PFSK-1 (cell line): ENCODE measurements around the gene LRRC4C. TPM values are rescaled to one million over a fixed set of nuclear protein-coding genes. Genes with fewer than 3 reads are reported as not detected.

ENCODE experiments used
- FOXP2 ChIP-seq: optimal IDR thresholded peaks from 2 replicates; pipeline ENCODE3; 2011; ENCODE audit warnings: borderline replicate concordance, control low read depth, inconsistent platforms; ENCODE audit not compliant: insufficient read depth; ENCODE audit errors: extremely low read length, extremely low read depth
- POLR2AphosphoS5 ChIP-seq: IDR thresholded peaks from 2 replicates; pipeline ENCODE4 v1.6.1; 2012; ENCODE audit warnings: low read depth, mild to moderate bottlenecking, control low read depth, low read length, moderate library complexity
- SIN3A ChIP-seq: IDR thresholded peaks from 2 replicates; pipeline ENCODE4 v1.6.1; 2012; ENCODE audit warnings: mild to moderate bottlenecking, low read length, moderate library complexity, borderline replicate concordance; ENCODE audit not compliant: insufficient read depth
- TAF1 ChIP-seq: IDR thresholded peaks from 2 replicates; pipeline ENCODE4 v1.6.1; 2012; ENCODE audit warnings: low read length, control low read depth, borderline replicate concordance; ENCODE audit not compliant: insufficient read depth
- polyA plus RNA-seq: library from polyadenylated mRNA; unstranded; fragments of >200 nt; gene quantifications from one replicate; pipeline ENCODE4 v1.2.1, GENCODE V29; 2012; ENCODE audit warnings: low read depth, missing spikeins; ENCODE audit not compliant: insufficient read length
- TF ChIP-seq, protein P1 (sequence below), 2 experiments: IDR thresholded peaks; 2 replicates each; pipeline versions ENCODE4 v1.6.1 to v1.8.0; 2011 to 2012; ENCODE audit warnings: low read depth in 2 of 2, low read length in 2 of 2, control low read depth in 1 of 2, inconsistent platforms in 1 of 2, mild to moderate bottlenecking in 1 of 2, moderate library complexity in 1 of 2; ENCODE audit not compliant: insufficient read depth in 1 of 2

Gene LRRC4C
- polyA plus RNA-seq = 4.7 TPM

DNA sequence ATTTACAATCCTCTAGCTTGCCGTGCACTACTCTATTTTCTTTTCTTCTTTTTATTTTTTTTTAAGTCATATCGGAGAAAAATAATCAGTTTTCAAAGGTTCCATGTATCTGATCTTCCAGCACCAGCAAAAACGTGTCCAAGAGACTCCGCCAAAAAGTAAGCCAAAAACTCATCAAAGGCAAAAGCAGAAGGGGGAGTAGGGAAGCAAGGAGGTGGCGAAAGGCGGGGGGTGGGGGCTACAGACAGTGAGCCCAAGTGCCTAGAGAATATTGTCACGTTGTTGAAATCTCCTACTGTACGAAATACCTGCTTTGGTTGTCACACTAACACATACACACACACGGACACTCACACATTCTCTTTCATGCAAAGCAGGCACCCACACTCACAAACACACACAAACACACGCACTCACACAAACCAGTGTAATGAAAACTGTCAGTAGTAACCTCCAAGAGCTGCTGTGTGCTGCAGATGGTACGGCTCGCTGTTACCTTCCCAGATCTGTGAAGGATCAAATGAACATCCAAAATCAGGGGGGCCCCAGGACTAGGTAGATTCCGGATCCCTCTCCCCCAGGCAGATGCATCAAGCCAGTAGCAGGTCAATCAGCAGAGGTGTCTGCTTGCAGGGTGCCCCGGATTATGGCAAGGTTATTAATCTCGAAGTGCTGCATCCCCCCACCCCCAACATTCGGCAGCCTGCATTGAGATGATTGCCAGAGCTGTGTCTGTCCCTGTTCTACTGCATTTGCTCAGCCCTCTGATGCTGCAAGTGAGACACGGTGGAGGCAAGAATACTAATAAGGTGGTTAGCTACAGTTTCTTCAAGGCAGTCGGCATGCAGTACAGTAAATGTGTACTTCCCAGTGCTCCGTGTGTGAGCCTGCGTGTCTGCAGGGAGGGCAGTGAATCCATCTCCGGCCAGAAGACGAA is at the start of gene LRRC4C:
TSS of gene LRRC4C (minus strand) at position 188 of the 937 bp plus-strand sequence.
- TF ChIP-seq FOXP2 (no peak), TAF1 (no peak), POLR2AphosphoS5 (no peak), SIN3A (no peak)
- TF ChIP-seq, protein P1, sequence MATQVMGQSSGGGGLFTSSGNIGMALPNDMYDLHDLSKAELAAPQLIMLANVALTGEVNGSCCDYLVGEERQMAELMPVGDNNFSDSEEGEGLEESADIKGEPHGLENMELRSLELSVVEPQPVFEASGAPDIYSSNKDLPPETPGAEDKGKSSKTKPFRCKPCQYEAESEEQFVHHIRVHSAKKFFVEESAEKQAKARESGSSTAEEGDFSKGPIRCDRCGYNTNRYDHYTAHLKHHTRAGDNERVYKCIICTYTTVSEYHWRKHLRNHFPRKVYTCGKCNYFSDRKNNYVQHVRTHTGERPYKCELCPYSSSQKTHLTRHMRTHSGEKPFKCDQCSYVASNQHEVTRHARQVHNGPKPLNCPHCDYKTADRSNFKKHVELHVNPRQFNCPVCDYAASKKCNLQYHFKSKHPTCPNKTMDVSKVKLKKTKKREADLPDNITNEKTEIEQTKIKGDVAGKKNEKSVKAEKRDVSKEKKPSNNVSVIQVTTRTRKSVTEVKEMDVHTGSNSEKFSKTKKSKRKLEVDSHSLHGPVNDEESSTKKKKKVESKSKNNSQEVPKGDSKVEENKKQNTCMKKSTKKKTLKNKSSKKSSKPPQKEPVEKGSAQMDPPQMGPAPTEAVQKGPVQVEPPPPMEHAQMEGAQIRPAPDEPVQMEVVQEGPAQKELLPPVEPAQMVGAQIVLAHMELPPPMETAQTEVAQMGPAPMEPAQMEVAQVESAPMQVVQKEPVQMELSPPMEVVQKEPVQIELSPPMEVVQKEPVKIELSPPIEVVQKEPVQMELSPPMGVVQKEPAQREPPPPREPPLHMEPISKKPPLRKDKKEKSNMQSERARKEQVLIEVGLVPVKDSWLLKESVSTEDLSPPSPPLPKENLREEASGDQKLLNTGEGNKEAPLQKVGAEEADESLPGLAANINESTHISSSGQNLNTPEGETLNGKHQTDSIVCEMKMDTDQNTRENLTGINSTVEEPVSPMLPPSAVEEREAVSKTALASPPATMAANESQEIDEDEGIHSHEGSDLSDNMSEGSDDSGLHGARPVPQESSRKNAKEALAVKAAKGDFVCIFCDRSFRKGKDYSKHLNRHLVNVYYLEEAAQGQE (IDR thresholded peaks at IDR 0.05; ENCODE audit: insufficient read depth in 1 of 2, low read depth in 2 of 2, low read length in 2 of 2) = no peak

- TF ChIP-seq TAF1 = no peak
Observed at GRCh38 chr11:41508121-41508520, 48.7 kb upstream of the LRRC4C start.

GRCh38 chr11:41499429-41499828 is 40.0 kb upstream of the LRRC4C start:
- TF ChIP-seq TAF1 (no peak), FOXP2 (no peak), SIN3A (no peak), POLR2AphosphoS5 (no peak)
- TF ChIP-seq, protein P1 (IDR thresholded peaks at IDR 0.05; ENCODE audit: insufficient read depth in 1 of 2, low read depth in 2 of 2, low read length in 2 of 2) = no peak

DNA sequence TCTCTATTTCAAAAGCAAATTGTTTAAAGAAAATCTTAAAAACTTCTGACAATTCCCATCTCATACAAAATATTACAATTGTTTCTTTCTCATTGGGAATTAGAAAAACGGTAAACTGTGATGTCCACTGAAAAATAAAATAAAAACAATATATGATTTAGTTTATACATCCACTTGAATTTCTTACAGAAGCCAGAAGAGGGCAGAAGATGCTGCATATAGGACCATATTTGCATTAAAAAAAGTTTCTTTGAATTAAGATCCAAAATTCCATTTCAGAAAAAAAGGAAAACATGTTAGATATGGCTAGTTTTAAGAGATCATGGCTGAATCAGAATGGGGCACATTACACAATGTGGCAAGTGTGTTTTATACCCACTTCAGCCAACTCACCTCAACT is 39.3 kb upstream of the LRRC4C start:
- no peak for TF ChIP-seq FOXP2
- TF ChIP-seq TAF1 = no peak
- TF ChIP-seq, protein P1 (IDR thresholded peaks at IDR 0.05; ENCODE audit: insufficient read depth in 1 of 2, low read depth in 2 of 2, low read length in 2 of 2) = no peak
- no peak for TF ChIP-seq SIN3A
- no peak for TF ChIP-seq POLR2AphosphoS5

DNA sequence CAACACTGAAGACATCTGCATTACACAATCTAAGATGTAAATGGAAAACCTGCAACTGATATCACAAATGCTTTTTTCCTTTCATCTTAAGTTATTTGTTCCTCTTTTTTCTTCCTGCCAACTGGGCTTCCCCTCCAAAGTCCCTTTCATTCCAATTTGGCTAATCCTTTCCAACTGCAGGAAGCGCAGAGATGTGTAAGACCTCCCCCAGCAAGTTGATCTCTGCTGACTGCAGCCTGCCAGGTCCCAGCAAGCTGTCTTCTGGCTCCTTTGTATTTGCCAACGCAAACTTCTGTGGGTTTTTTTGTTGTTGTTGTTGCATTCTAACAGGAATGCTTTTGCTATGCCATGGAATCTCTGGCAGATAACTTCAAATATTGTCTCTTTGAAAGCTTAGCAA is 38.5 kb upstream of the LRRC4C start:
- no peak for TF ChIP-seq POLR2AphosphoS5
- TF ChIP-seq TAF1 = no peak
- no peak for TF ChIP-seq FOXP2
- TF ChIP-seq SIN3A = no peak
- TF ChIP-seq, protein P1 (IDR thresholded peaks at IDR 0.05; ENCODE audit: insufficient read depth in 1 of 2, low read depth in 2 of 2, low read length in 2 of 2) = no peak
